Endothelial cell of umbilical vein (primary cell): ENCODE results near the gene CENATAC. TPM values are rescaled to one million over a fixed set of nuclear protein-coding genes. Genes with fewer than 3 reads are reported as not detected.

Experiments used
- BruUV-seq: library from RNA; stranded (reverse); fragments of 400-500 nt; replicated peaks from 2 replicates; lab custom pipeline; 2021; lab: Mats Ljungman, UMichigan
- CTCF ChIA-PET: fragments of 300-600, 350-600 bp; sonication (Branson Sonifier 250); formaldehyde crosslinking; loops from one replicate; lab custom pipeline; 2021; ENCODE audit warnings: antibody characterized with exemption, inconsistent platforms; lab: Charles Lee
- POLR2A ChIA-PET: fragments of 300-600, 350-600 bp; sonication (Branson Sonifier 250); formaldehyde crosslinking; loops from one replicate; lab custom pipeline; 2021; ENCODE audit warnings: antibody characterized with exemption, inconsistent platforms; lab: Charles Lee
- DNase-seq: peaks from one replicate; pipeline ENCODE4 v3.0.0-alpha.2; 2011; ENCODE audit warnings: low read depth, low spot score
- FAIRE-seq: peaks from 2 replicates; lab custom pipeline; 2011; peaks lifted over from hg19 to GRCh38; lab: Jason Lieb, UNC
- H2AFZ ChIP-seq: 2 replicates; pipeline ENCODE4 v1.6.0; 2012; ENCODE audit warnings: low read depth, low read length, control low read depth, inconsistent platforms
- H3K27ac ChIP-seq: 2 replicates; pipeline ENCODE4 v1.5.1; 2011; ENCODE audit warnings: low read depth, mild to moderate bottlenecking, control low read depth, low read length, moderate library complexity; ENCODE audit not compliant: insufficient read depth
- H3K27me3 ChIP-seq, 2 experiments: 2 replicates each; pipeline versions ENCODE4 v1.6.0 to v1.6.1; 2011; ENCODE audit warnings: low read length in 2 of 2, mixed read lengths in 1 of 2; ENCODE audit not compliant: control insufficient read depth in 2 of 2, insufficient read depth in 2 of 2
- H3K36me3 ChIP-seq, 2 experiments: 2 replicates in 1 of 2; 3 replicates in 1 of 2; pipeline ENCODE4 v1.5.1; 2011; ENCODE audit warnings: low read length in 2 of 2, mild to moderate bottlenecking in 1 of 2, moderate library complexity in 1 of 2; ENCODE audit not compliant: control insufficient read depth in 2 of 2, insufficient read depth in 2 of 2; ENCODE audit errors: extremely low read depth in 1 of 2
- H3K4me1 ChIP-seq: 3 replicates; pipeline ENCODE4 v1.5.1; 2011; ENCODE audit warnings: mild to moderate bottlenecking, low read length; ENCODE audit not compliant: control insufficient read depth, insufficient read depth; ENCODE audit errors: extremely low read depth
- H3K4me2 ChIP-seq: 2 replicates; pipeline ENCODE4 v1.6.1; 2011; ENCODE audit warnings: low read length, control low read depth, mixed read lengths; ENCODE audit not compliant: insufficient read depth
- H3K4me3 ChIP-seq, 3 experiments: fragments of 200-600 bp in 1 of 3; sonication (generic), shearing (Covaris generic) in 1 of 3; replicated peaks in 1 of 3; 2 replicates each; pipeline ENCODE4 v1.5.1; 2011 to 2016; ENCODE audit warnings: control low read depth in 3 of 3, low read length in 3 of 3, mild to moderate bottlenecking in 2 of 3, inconsistent platforms in 1 of 3, low read depth in 1 of 3, moderate library complexity in 1 of 3; ENCODE audit not compliant: insufficient read depth in 1 of 3
- H3K79me2 ChIP-seq: 2 replicates; pipeline ENCODE4 v1.6.0; 2012; ENCODE audit warnings: low read length, inconsistent platforms; ENCODE audit not compliant: control insufficient read depth, insufficient read depth
- H3K9ac ChIP-seq: replicated peaks from 2 replicates; pipeline ENCODE3; 2011; ENCODE audit warnings: low read length, control low read depth; ENCODE audit not compliant: insufficient read depth; ENCODE audit errors: extremely low read depth
- H3K9me1 ChIP-seq: replicated peaks from 3 replicates; pipeline ENCODE4 v1.6.0; 2011; ENCODE audit warnings: mild to moderate bottlenecking, low read length; ENCODE audit not compliant: control insufficient read depth, insufficient read depth; ENCODE audit errors: extremely low read depth
- H3K9me3 ChIP-seq: replicated peaks from 2 replicates; pipeline ENCODE4 v1.5.1; 2012; ENCODE audit warnings: low read length, inconsistent platforms; ENCODE audit not compliant: control insufficient read depth, insufficient read depth
- H4K20me1 ChIP-seq: replicated peaks from 2 replicates; pipeline ENCODE3; 2011; ENCODE audit warnings: mild to moderate bottlenecking, low read length; ENCODE audit not compliant: control insufficient read depth, insufficient read depth; ENCODE audit errors: extremely low read depth
- EZH2 ChIP-seq: IDR thresholded peaks from 2 replicates; pipeline ENCODE4 v1.6.1; 2012; ENCODE audit warnings: borderline replicate concordance, low read depth, mild to moderate bottlenecking, moderate library complexity, low read length, inconsistent platforms; ENCODE audit not compliant: severe bottlenecking
- FOS ChIP-seq: IDR thresholded peaks from 2 replicates; pipeline ENCODE4 v1.6.1; 2011; ENCODE audit warnings: mild to moderate bottlenecking, low read length, moderate library complexity, borderline replicate concordance; ENCODE audit not compliant: insufficient read depth
- GATA2 ChIP-seq: IDR thresholded peaks from 2 replicates; pipeline ENCODE4 v1.7.0; 2011; ENCODE audit warnings: low read depth, mild to moderate bottlenecking, moderate library complexity, mixed read lengths, low read length; ENCODE audit not compliant: insufficient read length, insufficient read depth
- JUN ChIP-seq: IDR thresholded peaks from 2 replicates; pipeline ENCODE4 v1.6.1; 2011; ENCODE audit warnings: borderline replicate concordance, low read depth; ENCODE audit not compliant: insufficient read length, insufficient read depth
- MYC ChIP-seq: IDR thresholded peaks from one replicate; pipeline ENCODE4 v1.6.1; 2011; ENCODE audit warnings: mild to moderate bottlenecking, low read depth, low read length
- POLR2A ChIP-seq: IDR thresholded peaks from 2 replicates; pipeline ENCODE4 v1.6.1; 2012; ENCODE audit warnings: low read depth, mild to moderate bottlenecking, control low read depth, low read length
- POLR2AphosphoS5 ChIP-seq: IDR thresholded peaks from 2 replicates; pipeline ENCODE4 v1.6.1; 2012; ENCODE audit warnings: low read depth, mild to moderate bottlenecking, control low read depth, low read length, moderate library complexity; ENCODE audit not compliant: insufficient read depth
- dilution Hi-C: fragments of 300-500 bp; cut with MboI; formaldehyde crosslinking; loops from one replicate; pipeline ENCODE4 v1.15.0; 2019; ENCODE audit warnings: low sequenced_read_pairs; ENCODE audit not compliant: extremely low pct_ligation_motif_present
- intact Hi-C: fragments of 100-400 bp; cut with micrococcal nuclease; formaldehyde crosslinking; loops from one replicate; pipeline ENCODE4 v1.10.0; 2022
- polyA plus RNA-seq, 4 experiments: library from polyadenylated mRNA; depleted of rRNA in 3 of 4; stranded (reverse) in 3 of 4; unstranded in 1 of 4; fragments of >200 nt; gene quantifications; 2 replicates each; pipeline versions ENCODE4 v1.2.1 to v1.2.3, GENCODE V29; 2011 to 2012; ENCODE audit warnings: missing spikeins in 1 of 4
- total RNA-seq: library from RNA; stranded (reverse); gene quantifications from 2 replicates; pipeline ENCODE4 v1.2.3, GENCODE V29; 2021
- TF ChIP-seq, protein P1 (sequence below), 2 donors: IDR thresholded peaks; 1 replicate in 1 of 2; 2 replicates in 1 of 2; pipeline ENCODE4 v1.5.1; 2011; ENCODE audit warnings: low read length in 2 of 2, mild to moderate bottlenecking in 2 of 2, moderate library complexity in 2 of 2, control low read depth in 1 of 2, inconsistent platforms in 1 of 2, low read depth in 1 of 2; ENCODE audit not compliant: insufficient read depth in 1 of 2; ENCODE audit errors: extremely low read depth in 1 of 2
- TF ChIP-seq, protein P2 (sequence below): IDR thresholded peaks from 2 replicates; pipeline ENCODE4 v1.6.1; 2011; ENCODE audit not compliant: insufficient read depth, insufficient read length

The CENATAC gene
- total and polyA plus RNA-seq, 2 donors (not counting 3 experiments of a cell fraction or from before 2014, with no cell fraction given): 14.2 to 41.8 TPM

DNA sequence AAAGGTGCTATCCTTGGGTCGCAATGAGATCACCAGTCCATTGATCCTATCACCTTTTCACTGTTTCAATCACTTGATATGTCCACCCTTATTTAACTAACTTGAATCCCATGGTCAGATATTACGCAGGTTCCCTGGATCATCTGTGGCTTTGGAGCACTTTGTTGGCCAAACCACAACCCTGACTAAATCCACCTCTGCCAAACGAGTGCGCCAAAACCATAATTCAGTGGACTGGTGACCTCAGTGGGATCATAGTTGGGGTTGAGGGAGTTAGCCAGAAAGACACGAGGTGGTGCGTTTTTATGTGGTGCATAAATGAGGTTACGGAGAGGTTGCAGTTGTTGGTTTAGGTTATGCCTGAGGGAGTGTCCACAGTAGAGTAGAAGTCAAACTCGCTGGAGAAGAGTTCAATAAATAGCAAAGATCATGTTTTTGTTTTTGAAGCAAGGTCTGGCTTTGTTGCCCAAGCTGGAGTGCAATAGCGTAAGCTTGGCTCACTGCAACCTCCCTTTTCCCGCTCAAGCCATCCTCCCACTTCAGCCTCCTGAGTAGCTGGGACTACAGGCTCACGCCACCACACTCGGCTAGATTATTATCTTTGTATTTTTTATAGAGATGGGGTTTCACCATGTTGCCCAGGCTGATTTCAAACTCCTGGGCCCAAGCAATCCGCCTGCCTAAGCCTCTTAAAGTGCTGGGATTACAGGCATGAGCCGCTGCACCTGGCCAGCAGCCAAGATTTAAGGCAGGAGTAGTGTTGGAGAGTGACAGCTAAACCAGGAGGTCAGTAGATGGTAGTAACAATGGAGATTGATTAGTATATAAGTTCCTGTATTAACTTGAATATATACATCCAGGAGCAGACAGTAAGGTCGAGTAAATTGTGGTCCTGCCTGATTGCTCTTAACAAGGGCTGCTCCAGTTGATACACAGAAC, 21.9 kb upstream of the CENATAC start:
- no peak overlapping the region for H3K4me2 ChIP-seq
- H3K9me3 ChIP-seq: no peaks in the 10 kb centered on the region
- no peaks in the 10 kb centered on the region for H3K36me3 ChIP-seq
- no peaks in the 10 kb centered on the region for H3K9me1 ChIP-seq
- intact Hi-C loops: no loop called here
- CTCF ChIA-PET: interaction anchor here (1.0 to 1.5 kb wide), 2 partner anchors 14 to 21 kb away, joined by 3 to 4 read pairs; partner anchors contain the start of gene CENATAC
- no peak for FAIRE-seq
- POLR2A ChIA-PET: no interaction called here
- peaks cover 10 to 15% of the 10 kb centered on the region in 2 experiments for H3K27me3 ChIP-seq
- H4K20me1 ChIP-seq: no peaks in the 10 kb centered on the region
- H3K4me3 ChIP-seq: no peak overlapping the region
- H2AFZ ChIP-seq: no peak overlapping the region
- no TSS peak for BruUV-seq
- H3K27ac ChIP-seq: no peak overlapping the region
- DNase-seq: no peak
- H3K9ac ChIP-seq: no peak overlapping the region
- TF ChIP-seq EZH2 (no peak), POLR2A (no peak), POLR2AphosphoS5 (no peak), GATA2 (no peak), JUN (no peak), FOS (no peak), MYC (no peak)
- TF ChIP-seq, protein P1, sequence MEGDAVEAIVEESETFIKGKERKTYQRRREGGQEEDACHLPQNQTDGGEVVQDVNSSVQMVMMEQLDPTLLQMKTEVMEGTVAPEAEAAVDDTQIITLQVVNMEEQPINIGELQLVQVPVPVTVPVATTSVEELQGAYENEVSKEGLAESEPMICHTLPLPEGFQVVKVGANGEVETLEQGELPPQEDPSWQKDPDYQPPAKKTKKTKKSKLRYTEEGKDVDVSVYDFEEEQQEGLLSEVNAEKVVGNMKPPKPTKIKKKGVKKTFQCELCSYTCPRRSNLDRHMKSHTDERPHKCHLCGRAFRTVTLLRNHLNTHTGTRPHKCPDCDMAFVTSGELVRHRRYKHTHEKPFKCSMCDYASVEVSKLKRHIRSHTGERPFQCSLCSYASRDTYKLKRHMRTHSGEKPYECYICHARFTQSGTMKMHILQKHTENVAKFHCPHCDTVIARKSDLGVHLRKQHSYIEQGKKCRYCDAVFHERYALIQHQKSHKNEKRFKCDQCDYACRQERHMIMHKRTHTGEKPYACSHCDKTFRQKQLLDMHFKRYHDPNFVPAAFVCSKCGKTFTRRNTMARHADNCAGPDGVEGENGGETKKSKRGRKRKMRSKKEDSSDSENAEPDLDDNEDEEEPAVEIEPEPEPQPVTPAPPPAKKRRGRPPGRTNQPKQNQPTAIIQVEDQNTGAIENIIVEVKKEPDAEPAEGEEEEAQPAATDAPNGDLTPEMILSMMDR (IDR thresholded peaks at IDR 0.05; ENCODE audit: extremely low read depth in 1 of 2, insufficient read depth in 1 of 2, low read depth in 1 of 2, low read length in 2 of 2): no peak
- TF ChIP-seq, protein P2, sequence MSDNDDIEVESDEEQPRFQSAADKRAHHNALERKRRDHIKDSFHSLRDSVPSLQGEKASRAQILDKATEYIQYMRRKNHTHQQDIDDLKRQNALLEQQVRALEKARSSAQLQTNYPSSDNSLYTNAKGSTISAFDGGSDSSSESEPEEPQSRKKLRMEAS: no peak
- H3K79me2 ChIP-seq: no peaks in the 10 kb centered on the region
- dilution Hi-C loops: no loop called here
- no peaks in the 10 kb centered on the region for H3K4me1 ChIP-seq
